Measurements from ENCODE around the gene CD151.

CD151 gene

GRCh38 chr11:862081-862661, 29.4 kb downstream of the CD151 start:
- TF ChIP-seq CTCF (IDR thresholded peaks at IDR 0.05; ENCODE audit: low read length, missing control alignments): no peak
- no peak for DNase-seq (ENCODE audit: low read depth)
- H3K4me3 ChIP-seq (replicated peaks; ENCODE audit: low read depth, low read length): no peak overlapping the region

- no peak for TF ChIP-seq CTCF (IDR thresholded peaks at IDR 0.05; ENCODE audit: low read length, missing control alignments)
- no peak for DNase-seq (ENCODE audit: low read depth)
- no peak overlapping the region for H3K4me3 ChIP-seq (replicated peaks; ENCODE audit: low read depth, low read length)
Measured at GRCh38 chr11:862696-863022, 29.9 kb downstream of the CD151 start.

GRCh38 chr11:863023-863909, 30.5 kb downstream of the CD151 start:
- TF ChIP-seq CTCF (IDR thresholded peaks at IDR 0.05; ENCODE audit: low read length, missing control alignments): no peak
- H3K4me3 ChIP-seq (replicated peaks; ENCODE audit: low read depth, low read length): no peak overlapping the region
- no peak for DNase-seq (ENCODE audit: low read depth)

GRCh38 chr11:863910-864827, 31.4 kb downstream of the CD151 start:
- no peak for TF ChIP-seq CTCF (IDR thresholded peaks at IDR 0.05; ENCODE audit: low read length, missing control alignments)
- no peak for DNase-seq (ENCODE audit: low read depth)
- H3K4me3 ChIP-seq (replicated peaks; ENCODE audit: low read depth, low read length): no peak overlapping the region

- DNase-seq (ENCODE audit: low read depth): no peak
- TF ChIP-seq CTCF (IDR thresholded peaks at IDR 0.05; ENCODE audit: low read length, missing control alignments): no peak
- no peak overlapping the region for H3K4me3 ChIP-seq (replicated peaks; ENCODE audit: low read depth, low read length)
Measured at GRCh38 chr11:864898-865297, 32.1 kb downstream of the CD151 start.

GRCh38 chr11:865462-866430, 33.0 kb downstream of the CD151 start:
- no peak for DNase-seq (ENCODE audit: low read depth)
- no peak overlapping the region for H3K4me3 ChIP-seq (replicated peaks; ENCODE audit: low read depth, low read length)
- no peak for TF ChIP-seq CTCF (IDR thresholded peaks at IDR 0.05; ENCODE audit: low read length, missing control alignments)
